GM12801 (cell line): ENCODE data around the gene R3HDM2.

ENCODE experiments used
- TF ChIP-seq, protein P1 (sequence below): IDR thresholded peaks from one replicate; pipeline ENCODE4 v1.5.1; 2011; ENCODE audit warnings: control low read depth; ENCODE audit not compliant: insufficient read length; ENCODE audit errors: extremely low read depth

The R3HDM2 gene

DNA sequence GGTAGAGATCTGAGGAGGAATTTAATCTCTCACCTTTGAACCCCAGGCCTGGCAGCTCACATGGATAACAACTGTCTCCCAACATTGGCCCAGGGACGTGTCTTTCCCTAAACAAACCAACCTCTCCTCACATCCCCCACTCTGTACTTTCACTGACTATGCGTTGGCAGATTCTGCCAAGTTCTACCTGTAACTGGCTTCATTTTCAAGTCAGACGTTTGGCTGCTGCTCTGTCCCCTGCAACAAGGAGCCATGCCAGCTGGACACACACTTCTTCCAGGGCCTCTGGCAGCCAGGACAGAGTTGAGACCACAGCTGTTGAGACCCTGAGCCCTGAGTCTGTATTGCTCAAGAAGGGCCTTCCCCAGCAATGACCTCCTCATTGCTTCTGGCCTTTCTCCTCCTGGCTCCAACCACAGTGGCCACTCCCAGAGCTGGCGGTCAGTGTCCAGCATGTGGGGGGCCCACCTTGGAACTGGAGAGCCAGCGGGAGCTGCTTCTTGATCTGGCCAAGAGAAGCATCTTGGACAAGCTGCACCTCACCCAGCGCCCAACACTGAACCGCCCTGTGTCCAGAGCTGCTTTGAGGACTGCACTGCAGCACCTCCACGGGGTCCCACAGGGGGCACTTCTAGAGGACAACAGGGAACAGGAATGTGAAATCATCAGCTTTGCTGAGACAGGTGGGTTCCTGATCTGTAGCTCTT lies 3.8 kb upstream of the R3HDM2 start, which contains the start of gene INHBC:
INHBC (plus strand) TSS at position 268 of the 707 bp plus-strand sequence; CDS start at position 371, 103 bp downstream.
- TF ChIP-seq, protein P1, sequence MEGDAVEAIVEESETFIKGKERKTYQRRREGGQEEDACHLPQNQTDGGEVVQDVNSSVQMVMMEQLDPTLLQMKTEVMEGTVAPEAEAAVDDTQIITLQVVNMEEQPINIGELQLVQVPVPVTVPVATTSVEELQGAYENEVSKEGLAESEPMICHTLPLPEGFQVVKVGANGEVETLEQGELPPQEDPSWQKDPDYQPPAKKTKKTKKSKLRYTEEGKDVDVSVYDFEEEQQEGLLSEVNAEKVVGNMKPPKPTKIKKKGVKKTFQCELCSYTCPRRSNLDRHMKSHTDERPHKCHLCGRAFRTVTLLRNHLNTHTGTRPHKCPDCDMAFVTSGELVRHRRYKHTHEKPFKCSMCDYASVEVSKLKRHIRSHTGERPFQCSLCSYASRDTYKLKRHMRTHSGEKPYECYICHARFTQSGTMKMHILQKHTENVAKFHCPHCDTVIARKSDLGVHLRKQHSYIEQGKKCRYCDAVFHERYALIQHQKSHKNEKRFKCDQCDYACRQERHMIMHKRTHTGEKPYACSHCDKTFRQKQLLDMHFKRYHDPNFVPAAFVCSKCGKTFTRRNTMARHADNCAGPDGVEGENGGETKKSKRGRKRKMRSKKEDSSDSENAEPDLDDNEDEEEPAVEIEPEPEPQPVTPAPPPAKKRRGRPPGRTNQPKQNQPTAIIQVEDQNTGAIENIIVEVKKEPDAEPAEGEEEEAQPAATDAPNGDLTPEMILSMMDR, result no peak

DNA sequence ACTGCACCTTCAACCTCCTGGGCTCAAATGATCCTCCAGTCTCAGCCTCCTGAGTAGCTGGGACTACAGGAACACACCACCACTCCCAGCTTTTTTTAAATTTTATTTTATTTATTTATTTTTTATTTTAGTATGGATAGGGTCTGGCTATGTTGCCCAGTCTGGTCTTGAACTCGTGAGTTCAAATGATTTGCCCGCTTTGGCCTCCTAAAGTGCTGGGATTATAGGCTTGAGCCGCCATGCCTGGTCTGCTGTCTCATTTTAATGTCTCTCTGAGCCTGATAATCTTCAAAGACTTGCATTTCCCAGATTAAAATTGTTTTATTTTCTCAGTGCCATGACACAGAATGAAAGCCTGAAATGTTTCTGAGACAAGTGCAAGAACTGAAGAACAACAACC lies 2.5 kb upstream of the R3HDM2 start:
- TF ChIP-seq, protein P1, result no peak

DNA sequence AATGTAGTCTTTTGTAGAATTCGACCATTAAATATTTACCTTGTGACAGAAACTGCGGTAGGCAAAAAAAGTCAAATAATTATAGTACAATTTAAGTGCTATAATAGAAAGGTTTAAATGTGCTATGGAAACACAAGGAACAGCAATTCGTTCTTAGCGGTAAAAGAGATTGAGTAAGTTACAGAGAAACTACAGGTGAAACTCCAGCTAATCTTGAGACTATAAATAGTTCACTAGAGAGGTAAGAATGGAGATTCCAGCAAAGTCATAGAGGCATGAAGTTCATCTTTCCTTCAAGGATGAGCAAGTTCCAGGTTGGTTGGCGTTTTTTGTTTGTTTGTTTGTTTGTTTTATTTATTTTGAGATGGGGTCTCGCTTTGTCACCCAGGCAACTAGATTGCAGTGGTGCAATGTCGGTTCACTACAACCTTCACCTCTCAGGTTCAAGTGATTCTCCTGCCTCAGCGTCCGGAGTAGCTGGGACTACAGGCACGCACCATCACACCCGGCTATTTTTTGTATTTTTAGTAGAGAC lies 878 bp upstream of the R3HDM2 start:
- TF ChIP-seq, protein P1, result no peak

DNA sequence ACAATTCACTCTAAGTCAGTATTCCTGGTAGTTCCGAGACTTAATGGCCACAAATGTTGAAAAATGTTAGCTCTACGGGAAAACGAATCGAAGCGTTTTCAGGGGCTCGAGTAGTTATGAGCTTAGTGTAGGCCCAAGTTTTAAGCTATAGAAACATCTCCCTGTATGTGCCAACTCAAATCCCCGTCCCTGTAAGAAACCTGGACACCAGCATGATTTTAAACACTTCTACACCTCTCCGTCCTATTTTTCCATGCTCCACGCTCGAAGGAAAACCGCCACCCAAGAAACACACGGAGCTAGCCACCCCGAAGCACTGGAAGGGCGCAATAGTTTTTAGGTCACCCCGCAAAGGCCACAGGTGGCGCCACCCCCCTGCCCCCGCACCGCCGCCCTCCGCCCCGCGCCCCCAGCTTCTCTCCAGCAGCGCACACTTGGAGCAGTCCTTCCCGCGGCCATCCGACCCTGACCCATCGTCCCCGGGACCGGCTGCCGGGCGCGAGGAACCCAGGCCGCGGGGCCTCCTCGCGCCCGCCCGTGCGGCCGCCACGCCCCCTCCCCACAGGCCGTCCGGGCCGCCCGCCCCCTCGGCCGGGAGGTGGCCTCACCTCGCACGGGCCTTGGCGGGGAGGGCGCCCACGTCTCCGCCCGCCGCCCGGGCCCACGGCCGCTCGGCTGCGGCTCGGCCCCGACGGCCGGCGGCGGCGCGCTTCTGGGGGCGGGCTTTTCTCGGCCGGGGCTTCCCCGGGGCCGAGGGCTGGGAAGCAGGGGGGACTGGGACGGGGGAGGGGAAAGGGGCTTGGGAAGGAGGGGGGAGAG lies 522 bp downstream of the R3HDM2 start:
- TF ChIP-seq, protein P1, result no peak

DNA sequence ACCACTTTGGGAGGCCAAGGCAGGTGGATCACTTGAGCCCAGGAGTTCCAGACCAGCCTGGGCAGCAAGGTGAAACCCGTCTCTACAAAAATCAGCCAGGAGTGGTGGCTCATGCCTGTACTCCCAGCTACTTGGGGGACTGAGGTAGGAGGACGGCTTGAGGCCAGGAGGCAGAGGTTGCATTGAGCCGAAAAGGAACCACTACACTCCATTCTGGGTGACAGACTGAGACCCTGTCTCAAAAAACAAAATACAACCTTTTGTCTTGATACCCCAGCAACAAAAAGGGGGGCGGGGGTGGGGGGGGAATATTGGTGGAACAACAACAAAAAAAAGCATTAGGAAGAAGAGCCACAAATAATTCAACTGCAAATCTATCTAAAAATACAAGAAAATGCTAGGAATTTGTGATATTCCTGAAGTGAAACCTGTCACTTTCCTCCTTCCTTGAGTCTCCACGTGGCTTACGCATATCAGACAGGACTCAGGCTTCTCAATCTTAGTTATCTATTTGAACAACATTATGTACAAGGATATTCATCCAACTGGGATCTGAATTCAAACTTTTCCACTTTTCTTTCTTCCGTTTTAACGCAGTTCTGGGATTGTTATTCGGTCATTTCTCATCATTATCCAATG lies 1.3 kb downstream of the R3HDM2 start:
- TF ChIP-seq, protein P1, result no peak

DNA sequence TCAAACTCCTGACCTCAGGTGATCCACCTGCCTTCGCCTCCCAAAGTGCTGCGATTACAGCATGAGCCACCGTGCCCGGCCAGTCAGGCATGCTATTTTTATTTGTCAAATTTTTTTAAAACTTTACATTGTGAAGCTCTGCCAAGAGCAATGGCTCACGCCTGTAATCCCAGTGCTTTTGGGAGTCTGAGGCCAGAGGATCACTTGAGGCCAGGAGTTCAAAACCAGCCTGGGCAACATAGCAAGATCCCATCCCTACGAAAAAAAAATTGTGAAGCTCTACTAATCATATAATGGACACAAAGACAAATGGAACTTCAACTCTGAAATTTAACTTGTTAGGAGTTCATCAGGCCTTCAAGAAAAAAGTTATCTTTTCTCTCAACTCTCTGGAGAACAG lies 1.9 kb downstream of the R3HDM2 start:
- TF ChIP-seq, protein P1, result no peak

DNA sequence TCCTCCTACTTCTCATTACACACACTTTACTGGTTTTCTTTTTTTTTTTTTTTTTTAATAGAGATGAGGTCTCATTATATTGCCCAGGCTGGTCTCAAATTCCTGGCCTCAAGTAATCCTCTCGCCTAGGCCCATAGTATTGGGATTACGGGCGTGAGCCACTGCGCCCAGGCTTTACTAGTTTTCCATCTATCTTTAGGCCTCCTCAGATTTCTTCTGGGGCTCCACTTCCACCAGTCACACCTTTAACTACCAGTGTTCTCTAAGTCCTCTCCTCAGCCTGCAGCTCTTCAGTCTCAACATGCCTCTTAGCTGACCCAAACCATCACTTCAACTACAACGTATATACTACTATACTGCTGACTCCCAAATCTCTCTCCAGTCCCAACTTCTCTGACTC lies 10.4 kb downstream of the R3HDM2 start:
- TF ChIP-seq, protein P1, result no peak
